ENCODE data around the gene PRMT7.

GRCh38 chr16:68342620-68343019, 31.8 kb downstream of the PRMT7 start:
- TF ChIP-seq CTCF (IDR thresholded peaks at IDR 0.05): no peak
- TF ChIP-seq EZH2 (IDR thresholded peaks at IDR 0.05; ENCODE audit: borderline replicate concordance, insufficient read depth, low read depth, low read length, poor library complexity, severe bottlenecking): no peak
